GM18508 (cell line): ENCODE measurements around the gene P2RY8.
"Not testable (repeated sequence)": the region's sequence is repeated elsewhere in the genome, so short reads cannot be mapped to it uniquely, and the experiment has no call there.

Experiments
- ATAC-seq: cut with Tn5 transposase; IDR thresholded peaks from one replicate; pipeline ENCODE4 v1.9.1; 2021; ENCODE audit warnings: moderate number of reproducible peaks; ENCODE audit not compliant: insufficient read depth, unreplicated experiment

P2RY8 gene

DNA sequence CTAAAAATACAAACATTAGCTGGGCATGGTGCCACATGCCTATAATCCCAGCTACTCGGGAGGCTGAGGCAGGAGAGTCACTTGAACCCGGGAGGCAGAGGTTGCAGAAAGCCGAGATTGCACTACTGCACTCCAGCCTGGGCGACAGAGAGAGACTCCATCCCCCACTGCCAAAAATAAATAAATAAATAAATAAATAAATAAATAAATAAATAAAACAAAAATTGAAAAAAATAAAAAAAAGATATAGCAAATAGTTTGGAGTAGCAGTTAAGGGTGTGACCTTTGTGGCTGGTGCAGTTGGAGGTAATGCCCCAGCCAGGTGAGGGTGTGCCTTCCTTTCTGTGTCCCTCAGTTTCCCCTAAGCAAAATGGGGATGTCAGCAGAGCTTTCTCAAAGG lies 14.1 kb downstream of the P2RY8 start:
- ATAC-seq, result not testable (repeated sequence)

DNA sequence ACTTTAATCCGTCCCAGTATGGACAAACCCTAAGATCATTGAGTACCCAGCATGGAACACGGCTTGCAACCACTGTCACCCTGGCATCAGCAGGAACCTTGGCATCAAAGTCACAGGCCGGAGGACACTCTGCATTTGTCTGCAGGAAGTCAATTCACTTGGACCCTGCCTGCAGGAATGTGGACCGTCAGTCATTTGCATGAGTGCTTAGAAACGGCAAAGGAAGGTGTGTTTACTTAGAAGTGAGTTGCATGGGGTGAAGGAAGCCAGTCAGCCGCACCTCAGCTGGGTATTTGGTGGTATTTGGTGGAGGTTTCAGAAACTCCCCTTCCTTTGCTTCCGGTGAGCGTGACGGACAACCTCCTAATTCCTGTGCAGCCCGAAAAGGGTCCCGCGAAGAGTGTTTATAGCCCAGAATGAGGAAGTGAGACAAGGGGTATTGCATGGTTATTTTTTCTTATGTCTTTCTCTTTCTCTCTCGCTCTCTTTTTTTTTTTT lies 15.5 kb downstream of the P2RY8 start:
- ATAC-seq, result peak; percentile 84

DNA sequence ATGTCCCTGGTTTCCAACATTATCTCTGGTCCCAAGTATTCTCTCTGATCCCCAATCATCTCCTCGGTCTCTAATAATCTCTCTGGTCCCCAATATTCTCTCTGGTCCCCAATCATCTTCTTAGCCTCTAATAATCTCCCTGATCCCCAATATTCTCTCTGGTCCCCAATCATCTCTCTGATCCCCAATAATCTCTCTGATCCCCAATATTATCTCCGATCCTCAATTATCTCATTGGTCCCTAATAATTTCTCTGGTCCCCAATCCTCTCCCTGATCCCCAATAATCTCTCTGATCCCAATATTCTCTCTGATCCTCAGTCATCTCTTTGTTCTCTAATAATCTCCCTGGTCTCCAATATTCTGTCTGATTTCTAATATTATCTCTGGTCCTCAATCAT lies 16.6 kb downstream of the P2RY8 start:
- ATAC-seq, result no peak

DNA sequence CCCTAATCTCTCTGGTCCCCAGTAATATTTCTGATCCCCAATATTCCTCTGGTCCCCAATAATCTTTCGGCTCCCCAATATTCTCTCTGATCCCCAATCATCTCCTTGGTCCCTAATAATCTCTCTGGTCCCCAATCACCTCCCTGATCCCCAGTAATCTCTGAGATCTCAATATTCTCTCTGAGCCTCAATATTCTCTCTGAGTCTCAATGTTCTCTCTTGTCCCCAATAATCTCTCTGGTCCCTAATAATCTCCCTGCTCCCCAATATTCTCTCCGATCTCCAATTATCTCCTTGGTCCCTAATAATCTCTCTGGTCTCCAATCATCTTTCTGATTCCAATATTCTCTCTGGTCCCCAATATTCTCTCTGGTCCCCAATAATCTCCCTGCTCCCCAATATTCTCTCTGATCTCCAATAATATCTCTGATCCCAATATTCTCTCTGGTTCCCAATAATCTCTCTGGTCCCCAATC lies 17.9 kb downstream of the P2RY8 start:
- no peak for ATAC-seq

DNA sequence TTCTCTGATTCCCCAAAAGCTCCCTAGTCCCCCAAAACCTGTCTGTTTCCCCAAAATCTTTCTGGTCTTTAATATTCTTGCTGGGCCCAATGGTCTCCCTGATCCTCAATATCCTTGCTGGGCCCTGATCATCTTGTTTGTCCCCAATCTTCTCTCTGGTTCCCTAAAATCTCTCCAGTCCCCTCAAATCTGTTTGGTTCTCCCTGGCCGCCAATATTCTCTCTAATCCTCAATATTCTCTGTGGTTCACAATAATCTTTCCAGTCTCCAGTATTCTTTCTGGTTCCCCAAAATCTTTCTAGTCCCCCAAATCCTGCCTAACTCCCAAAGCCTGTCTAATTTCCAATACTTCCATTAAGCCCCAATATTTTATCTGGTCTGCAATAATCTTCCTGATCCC lies 18.5 kb downstream of the P2RY8 start:
- ATAC-seq, result no peak

DNA sequence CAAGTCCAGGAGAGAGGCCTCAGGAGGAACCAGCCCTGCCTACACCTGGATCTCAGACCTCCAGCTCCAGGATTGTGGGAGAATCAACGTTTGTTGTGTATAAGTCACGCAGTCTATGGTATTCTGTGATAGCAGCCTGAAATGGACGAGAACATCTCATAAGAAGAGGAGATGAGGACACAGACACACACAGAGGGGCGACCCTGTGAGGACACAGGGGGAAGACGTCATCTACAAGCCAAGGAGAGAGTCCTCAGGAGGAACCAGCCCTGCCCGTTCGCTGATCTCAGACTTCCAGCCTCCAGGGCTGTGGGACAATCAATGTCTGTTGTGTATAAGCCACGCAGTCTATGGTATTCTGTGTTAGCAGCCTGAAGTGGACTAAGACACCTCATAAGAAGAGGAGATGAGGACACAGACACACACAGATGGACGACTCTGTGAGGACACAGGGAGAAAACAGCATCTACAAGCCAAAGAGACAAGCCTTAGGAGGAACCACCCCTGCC lies 20.3 kb downstream of the P2RY8 start:
- no peak for ATAC-seq

DNA sequence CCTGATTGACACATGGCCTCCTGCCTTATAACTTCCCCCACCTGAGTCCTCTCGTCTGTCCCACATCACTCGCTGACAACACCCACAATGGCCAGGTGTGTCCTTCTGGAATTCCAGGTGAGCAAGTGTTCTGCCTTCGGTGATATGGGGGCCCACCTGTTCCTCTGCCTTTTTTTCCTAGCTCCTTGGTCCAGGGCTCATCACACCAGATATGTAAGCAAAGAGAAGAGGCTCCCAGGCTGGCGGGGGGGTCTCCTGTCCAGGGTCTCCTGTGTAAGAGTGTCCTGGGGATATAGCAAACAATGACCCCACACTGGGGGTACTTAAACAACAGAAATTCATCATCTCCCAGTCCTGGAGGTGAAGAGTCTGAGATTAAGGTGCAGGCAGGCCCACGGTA lies 25.2 kb downstream of the P2RY8 start:
- ATAC-seq, result no peak

DNA sequence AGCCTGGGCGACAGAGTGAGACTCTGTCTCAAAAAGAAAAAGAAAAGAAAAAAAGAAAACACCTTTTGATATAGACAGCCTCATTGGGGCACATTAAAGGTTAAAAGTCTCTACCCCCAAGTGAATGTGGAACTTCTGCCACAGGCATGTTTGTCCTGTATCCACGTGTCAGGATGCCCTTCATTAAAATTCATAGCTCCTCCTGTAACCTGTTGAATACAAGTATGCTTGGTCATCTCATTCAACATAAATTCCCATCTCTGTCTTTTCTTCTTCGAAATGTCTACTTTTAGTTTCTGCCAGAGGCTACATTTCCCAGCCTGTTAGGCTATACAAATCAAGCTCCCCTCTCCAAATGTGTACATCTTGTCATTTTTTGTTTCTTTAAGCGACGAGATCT lies 25.8 kb downstream of the P2RY8 start:
- no peak for ATAC-seq

DNA sequence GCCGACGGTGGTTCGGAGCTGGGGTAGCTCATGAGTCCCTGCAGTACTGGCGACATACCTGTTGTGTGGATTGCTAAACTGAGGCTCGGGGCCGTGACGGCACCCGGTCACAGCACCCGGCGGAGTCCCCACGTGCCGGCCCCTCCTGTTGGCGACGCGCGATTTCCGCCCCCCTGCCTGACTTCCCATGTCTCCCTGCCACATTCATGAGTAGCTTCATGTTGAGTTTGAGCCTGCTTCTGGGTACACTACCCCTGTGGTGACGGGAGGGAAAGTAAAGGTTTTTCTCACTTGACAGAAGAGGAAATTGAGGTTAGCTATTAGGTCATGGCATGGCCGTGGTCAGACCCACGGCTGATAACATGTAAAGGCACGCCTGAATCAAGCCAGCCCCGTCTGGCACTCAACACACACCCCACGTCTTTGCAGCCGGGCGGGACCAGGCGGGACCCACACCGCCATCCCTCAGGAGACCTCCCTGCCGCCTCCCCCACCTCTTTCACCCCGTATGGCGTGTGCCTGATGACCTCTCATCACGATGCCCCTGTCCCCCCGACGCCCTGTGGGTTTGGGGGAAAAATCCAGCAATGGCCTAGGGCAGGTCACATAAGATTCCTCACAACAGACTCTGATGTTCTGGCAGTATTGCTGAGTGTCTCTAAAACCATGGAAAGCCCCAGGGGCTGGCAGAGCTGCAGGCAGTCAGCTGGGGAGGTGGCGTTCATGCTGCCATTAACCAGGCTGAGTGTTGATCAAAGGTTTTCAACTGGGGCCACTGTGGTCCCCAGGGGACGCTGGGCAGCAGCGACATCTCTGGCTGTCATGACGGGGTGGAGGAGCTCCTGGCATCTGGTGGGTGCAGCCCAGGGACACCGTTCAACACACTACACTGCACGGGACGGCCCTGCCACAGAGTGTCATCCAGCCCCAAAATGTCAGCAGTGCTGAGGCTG lies 29.2 kb downstream of the P2RY8 start:
- ATAC-seq, result peak; percentile 60

DNA sequence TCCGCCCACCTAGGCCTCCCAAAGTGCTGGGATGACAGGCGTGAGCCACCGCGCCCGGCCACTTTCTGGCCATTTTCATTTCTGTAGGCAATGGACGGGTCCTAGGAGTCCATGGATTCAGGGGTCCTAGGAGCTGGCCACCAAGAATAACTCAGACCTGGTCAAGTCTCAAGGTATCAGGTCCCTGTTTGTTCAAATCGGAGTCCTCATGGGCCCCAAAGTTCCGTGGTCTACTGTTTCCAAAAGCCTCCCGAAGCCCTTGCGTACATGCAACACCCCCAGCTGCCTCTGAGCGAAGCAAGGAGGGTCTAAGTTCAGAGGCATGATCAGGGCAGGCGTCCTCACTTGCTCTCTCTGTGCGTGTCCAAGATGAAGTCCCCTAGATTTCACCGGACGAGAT lies 30.1 kb downstream of the P2RY8 start:
- ATAC-seq, result no peak

DNA sequence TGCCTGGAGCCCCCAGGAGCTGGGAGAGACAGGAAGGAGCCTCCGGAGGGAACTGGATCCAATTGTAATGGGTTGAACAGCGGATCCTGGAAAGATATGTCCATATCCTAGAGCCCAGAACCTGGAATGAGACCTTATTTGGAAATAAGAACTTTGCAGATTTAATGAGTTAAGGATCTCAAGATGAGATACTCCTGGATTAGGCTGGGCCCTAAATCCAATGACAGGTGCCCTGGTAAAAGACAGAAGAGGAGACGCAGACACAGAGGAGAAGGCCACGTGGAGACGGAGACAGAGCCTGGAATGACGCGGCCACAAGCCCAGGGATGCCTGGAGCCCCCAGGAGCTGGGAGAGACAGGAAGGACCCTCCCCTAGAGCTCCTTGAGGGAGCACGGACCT lies 34.1 kb downstream of the P2RY8 start:
- no peak for ATAC-seq

DNA sequence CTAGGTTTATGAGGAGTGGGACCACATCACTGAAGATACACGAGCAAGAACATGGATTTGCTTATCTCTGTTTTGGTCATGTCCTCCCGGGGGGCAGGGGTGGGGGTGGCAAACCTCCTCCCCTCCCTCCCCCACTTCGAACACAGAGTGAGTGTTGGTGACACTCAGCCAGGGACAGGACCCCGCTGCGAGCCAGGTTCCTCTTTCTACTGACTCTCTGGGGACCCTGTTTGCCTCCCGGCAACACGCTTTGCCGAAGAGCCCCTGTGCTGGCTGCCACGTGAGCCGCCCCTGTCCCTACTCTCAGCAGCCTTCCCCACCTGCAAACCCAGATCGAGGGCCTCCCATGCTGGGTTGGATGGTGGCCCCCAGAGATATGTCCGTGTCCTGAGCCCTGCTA lies 34.7 kb downstream of the P2RY8 start:
- peak; percentile 33 for ATAC-seq

DNA sequence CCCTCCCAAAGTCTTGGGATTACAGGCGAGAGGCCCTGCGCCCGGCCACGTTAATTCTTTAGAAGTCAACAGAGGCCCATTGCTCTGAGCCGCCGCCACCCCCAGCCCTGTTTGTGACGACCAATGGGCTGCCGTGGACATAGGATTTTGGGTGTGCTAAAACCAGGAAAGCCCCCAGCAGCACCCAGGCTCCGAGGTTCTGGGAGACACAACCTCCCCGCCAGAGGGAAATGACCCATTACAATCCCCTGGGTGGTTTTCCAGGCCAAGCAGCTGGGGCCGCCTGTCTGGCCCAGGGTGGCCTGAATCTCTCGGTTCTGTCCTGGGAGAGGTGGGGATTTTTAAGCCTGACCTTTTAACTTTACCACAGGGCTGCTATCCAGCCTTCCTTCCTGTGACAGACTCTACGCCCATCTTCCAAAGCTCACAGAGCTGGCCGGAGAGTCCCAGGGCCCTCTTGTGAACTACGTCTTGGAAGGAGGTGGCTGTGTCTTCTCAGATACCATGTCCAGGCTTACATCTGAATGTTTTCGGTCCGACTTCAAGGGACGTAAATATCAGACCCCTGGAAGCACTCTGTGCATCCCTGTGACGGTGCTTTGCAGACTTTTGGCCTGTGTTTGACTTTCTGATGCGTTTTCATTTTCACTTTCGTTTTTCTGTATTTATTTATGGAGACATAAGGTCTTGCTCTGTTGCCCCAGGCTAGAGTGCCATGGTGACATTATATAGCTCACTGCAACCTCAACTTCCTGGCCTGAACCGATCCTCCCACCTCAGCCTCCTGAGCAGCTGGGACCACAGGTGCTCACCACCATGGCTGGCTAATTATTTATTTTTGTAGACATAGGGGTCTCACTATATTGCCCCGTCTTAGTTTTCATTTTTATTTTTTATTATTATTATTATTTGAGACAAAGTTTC lies 36.0 kb downstream of the P2RY8 start:
- peak; percentile 48 for ATAC-seq

DNA sequence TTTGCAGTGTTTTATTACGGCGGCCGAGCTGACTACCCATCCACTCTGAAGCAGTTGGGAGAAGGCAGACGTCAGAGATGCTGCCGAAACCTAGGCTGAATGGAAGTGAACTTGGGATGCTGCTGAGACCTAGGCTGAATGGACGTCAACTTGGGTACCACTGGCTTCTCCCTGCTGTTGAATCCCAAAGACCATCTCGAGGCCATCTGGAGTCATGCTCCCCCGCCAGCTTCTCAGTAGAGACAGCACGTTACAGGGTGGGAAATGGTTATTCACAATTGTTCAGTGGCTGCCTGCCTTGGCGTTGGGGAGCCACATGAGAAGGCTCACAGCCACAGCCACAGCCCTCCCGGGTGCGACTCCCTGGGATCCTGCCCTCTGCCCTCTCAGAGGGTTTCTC lies 40.9 kb downstream of the P2RY8 start:
- ATAC-seq, result no peak

DNA sequence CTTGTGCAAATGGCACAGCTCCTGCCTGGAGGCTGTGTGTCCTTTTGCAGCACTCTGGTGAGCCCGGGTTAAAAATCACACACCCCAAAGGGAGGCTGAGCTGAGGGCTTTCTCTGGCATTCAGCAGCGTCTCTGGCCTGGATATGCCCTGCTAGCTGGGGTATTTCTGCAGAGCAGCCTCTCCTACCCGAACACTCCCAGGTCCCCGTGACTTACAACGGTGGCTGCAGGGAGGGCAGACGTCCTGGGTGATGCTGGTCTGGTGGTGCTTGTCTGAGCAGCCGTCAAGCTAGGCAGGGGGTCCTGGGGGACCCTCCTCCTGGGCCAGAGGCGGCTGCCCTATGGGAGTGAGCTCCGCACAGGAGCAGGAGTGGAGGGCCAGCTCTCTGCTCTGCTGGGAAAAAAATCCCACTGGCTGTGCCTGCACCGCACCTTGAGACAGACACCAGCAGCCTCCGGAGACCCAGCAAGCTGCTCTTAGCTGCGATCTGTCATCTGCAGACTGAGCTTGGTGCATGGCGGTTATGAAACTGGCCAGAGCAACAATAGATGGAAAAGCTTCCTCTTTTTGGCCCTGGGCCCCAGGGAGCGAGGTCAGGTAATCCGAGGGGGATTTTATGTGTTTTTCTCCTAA lies 43.0 kb downstream of the P2RY8 start:
- peak; percentile 32 for ATAC-seq

DNA sequence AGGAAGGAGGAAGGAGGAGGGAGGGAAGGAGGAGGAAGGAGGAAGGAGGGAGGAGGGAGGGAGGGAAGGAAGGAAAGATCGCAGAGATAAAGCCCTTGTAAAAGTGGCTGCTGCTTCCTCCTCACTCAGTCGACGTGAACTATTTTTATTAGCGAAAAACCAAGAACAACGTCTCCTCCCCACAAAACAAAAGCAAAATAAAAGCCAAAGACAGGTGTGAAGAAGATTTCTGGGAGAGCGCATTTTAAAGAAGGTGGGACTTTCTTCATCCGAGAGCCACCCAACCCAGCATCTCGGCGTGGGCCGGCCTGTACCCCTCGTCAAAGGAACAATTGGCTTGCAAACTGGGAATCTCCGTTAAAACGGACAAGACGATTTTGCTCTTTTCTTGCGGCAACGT lies 43.6 kb downstream of the P2RY8 start:
- ATAC-seq, result no peak

DNA sequence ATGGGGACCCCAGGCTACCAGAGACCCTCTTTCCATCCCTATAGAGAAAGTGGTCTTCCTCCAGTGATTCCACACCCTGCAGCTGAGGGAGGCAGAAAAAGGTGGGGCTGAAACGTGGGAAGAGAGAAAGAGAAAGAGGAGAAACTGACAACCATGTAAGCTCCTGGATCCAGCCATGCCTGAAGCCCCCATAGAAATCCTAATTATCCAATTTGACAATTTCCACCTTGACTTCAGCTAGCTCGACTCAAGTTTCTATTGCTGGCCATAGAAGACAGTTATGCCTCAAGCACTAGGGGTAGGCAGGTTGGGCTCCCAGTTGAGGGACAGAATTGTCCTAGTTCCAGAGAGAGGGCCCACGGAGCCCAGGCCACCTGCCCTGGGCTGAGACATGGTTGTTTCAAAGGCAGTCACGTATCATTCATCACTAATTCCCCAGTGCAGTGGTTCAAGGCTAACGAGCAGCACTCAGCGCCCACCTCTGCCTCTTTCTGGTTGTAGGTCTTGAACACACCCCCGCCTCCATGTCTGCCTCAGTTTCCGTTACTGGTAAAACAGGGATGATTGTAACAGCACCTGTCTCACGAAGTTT lies 44.5 kb downstream of the P2RY8 start:
- ATAC-seq, result no peak

DNA sequence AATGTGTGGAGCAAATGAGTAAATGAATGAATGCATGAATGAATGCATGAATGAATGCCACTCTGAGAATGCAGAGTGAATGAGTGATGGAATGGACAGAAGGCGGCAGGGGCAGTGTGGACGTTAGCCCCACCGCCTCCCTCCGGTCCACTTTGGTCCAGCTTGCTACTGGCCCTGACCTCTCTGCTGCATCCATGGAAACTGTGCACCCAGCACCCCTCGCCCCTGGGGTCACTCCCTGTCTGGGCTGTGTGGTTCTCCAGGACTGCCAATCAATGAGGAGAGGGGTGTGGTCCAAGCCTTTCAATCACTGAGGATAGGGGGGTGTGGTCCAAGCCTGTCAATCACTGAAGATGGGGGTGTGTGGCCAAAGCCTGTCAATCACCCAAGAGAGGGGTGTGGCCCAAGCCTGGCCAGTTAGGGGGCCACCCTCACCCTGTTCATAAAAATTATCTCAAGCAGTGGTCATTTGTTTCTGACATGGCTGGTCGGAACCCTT lies 45.1 kb downstream of the P2RY8 start:
- ATAC-seq, result peak; percentile 50

DNA sequence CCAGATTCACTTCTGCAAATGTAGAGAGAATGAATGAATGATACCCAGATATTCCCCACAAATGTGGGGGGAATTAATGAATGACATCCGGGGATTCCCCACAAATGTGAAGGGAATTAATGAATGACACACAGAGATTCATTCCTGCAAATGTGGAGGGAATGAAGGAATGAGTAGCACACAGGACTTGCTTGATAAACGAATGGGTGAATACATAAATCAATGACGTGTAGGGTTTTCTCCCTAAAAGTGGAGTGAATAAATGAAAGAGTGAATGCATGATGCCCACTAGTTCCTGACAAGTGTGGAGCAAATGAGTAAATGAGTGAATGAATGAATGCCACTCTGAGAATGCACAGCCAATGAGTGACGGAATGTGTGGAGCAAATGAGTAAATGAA lies 45.7 kb downstream of the P2RY8 start:
- ATAC-seq, result not testable (repeated sequence)

DNA sequence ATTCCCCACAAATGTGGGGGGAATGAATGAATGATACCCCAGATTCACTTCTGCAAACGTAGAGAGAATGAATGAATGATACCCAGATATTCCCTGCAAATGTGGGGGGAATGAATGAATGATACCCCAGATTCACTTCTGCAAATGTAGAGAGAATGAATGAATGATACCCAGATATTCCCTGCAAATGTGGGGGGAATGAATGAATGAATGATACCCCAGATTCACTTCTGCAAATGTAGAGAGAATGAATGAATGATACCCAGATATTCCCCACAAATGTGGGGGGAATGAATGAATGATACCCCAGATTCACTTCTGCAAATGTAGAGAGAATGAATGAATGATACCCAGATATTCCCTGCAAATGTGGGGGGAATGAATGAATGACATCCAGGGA lies 46.3 kb downstream of the P2RY8 start:
- not testable (repeated sequence) for ATAC-seq
